Fibroblast of skin of left biceps (primary cell): ENCODE data around the gene NAV1.
"Not testable (repeated sequence)": the region's sequence is repeated elsewhere in the genome, so short reads cannot be mapped to it uniquely, and the experiment has no call there.

Source experiments
- DNase-seq, 2 experiments: peaks; one replicate each; pipeline ENCODE4 v3.0.0-alpha.2; 2013; ENCODE audit warnings: low read depth in 2 of 2

The NAV1 gene

DNA sequence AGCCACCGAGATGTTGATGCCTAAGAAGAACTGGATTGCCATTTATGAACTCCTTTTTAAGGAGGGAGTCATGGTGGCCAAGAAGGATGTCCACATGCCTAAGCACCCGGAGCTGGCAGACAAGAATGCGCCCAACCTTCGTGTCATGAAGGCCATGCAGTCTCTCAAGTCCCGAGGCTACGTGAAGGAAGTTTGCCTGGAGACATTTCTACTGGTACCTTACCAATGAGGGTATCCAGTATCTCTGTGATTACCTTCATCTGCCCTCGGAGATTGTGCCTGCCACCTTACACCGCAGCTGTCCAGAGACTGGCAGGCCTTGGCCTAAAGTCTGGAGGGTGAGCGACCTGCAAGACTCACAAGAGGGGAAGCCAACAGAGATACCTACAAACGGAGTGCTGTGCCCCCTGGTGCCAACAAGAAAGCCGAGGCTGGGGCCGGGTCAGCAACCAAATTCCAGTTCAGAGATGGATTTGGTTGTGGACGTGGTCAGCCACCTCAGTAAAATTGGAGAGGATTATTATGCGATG is 18.8 kb upstream of the NAV1 start:
- DNase-seq, result not testable (repeated sequence)

DNA sequence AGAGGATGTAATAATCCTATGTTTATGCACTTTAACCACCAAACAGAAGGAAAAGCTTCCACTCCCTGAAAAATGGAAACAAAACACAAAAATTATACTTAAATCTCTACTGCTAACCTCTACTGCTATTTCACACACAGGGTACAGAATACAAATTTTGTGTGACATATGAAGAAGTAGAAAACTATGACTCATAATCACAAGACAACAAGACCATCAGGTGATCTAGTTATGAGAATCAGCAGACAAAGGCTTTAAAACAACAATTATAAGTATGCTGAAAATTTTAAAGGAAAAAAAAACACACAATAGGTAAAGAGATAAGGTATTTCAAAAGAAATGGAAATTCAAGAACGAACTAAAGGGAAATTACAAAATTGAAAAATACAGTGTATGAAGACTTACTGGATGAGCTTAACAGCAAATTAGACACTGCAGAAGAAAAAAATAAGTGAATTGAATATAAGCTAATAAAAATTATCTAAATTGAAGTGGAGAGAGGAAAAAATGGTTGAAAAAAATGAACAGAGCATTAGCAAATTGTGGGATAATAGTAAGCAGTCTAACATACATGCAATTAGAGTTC is 13.6 kb upstream of the NAV1 start:
- DNase-seq, result no peak

DNA sequence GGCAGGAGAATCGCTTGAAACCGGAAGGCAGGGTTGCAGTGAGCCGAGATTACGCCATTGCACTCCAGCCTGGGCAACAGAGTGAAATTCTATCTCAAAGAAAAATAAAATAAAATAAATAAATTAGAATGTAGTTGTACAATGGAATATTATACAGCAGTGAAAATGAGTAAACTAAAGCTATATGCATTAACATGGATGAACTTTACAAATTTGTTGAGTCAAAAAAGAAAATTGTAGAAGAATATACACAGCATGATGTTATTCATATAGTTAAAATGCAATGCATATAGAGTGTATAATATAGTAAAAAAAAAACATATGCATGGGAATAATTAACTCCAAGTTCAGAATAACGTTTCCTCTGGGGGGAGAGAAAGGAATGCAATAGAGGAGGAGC is 11.0 kb upstream of the NAV1 start:
- no peak for DNase-seq

DNA sequence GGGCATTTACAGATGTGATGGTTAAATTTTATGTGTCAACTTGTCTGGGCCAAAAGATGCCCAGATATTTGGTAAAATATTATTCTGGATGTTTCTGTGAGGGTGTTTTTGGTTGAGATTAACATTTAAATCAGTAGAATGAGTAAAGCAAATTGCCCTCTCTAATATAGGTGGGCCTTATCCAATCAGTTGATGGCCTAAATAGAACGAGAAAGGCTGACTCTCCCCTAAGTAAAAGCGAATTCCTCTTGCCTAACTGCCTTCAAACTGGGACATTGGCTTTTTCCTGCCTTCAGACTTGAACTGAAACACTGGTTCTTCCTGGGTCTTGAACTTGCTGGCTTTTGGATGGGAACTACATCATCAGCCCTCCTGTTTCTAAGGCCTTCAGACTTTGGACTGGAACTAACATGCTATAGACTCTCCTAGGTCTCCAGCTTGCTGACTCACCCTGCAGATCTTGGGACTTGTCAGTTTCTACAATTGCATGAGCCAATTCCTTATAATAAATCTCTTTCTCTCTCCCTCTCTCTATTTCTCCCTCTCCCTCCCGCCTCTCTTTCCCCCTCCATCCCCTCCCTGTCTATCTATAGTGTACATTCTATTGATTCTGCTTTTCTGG is 10.2 kb upstream of the NAV1 start:
- DNase-seq, result no peak

DNA sequence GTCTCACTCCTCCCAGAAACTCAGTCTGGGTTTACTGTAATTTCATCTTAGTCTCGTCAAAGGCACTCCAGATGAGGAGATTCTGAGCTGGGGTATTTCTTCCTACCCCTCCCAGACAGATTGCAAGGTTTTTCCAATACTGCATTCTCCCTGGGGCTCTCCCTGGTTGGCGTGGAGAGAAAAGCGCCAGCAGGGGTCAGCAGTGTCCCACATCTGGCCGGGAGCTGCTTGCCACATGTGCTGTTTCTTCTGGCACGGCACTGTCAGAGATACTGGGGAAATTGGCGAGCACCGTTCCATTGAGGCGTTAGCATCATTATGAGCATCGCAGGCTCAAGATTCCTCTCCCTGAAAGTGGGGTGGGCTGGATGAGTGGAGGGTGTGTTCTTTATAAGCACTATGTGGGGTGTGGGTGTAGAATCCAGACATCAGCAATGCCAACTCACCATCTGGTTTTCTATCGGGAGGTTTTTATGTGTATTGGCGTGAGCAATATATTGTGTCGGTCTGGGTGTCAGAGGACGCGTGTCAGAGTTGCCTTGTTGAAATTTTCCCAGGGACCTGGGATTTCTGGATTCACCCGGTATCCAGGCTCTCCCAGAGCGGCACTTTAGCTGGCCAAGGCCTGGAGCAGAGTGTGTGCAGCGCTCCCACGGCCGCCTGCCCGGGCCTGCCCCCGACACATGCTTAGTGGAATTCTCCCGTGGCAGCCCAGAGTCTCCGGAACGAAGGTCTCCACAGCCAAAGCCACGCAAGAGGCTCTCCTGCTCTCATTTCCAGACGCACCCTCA is 8.0 kb upstream of the NAV1 start:
- peak; percentile 78 to 82 for DNase-seq

DNA sequence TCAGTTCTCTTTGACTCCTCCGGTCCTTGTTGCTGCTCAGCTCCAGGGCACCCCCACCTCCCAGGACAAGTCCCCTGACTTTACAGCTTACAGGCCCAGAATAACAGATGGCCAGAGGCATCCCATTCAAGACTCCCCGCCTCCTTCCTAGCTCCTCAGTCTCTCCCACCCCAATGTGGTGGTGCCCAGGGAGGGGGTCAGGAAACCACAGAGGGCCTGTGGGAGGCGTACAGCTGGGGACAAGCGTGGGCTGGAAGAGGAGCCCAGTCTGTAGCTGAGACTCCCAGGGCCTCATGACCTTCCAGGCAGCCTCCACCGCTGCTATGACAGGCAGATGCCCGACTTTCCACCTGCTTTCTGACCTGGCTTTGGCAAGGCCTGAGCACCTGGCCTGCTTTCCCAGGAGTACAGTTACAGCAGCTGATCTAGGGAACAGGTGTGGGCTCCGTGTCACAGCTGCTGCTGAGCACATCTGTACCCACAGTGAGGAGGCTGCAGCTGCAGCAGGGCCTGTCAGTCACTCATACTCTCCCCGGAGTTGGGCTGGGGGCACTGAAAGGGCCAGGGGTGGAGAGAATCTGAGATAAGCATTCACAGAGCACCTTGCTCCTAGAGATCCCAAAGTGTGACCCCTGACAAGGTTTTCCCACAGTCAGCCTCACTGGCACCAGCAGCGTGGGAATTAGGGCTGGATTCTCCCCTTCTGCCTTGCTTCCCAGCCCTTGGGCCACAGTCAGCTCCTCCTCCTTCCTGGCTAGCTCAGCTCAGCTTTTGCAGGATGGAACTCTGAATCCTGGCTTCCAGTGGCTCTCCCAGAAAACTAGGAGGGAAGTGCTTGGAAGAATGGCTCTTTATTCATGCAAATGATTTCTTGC is 7.1 kb upstream of the NAV1 start:
- DNase-seq, result no peak

DNA sequence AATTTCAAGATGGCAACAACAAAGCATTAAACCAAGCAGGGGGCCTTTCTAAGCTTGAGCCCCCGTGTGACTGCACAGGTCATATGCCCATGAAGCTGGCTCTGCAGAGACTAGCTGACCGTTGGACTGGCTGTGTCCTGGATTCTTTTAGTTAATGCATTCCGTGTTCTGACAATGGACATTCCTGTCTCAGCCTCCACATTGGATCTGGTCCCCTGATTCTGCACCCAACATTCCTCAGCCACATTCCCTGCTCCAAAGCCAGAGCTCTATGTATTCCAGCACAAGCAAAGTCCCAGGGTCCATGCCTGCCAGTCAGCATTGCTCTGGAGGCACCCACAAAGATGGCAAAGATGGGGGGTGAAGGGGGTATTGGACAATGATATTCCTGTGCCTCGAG is 5.1 kb upstream of the NAV1 start:
- DNase-seq, result no peak

DNA sequence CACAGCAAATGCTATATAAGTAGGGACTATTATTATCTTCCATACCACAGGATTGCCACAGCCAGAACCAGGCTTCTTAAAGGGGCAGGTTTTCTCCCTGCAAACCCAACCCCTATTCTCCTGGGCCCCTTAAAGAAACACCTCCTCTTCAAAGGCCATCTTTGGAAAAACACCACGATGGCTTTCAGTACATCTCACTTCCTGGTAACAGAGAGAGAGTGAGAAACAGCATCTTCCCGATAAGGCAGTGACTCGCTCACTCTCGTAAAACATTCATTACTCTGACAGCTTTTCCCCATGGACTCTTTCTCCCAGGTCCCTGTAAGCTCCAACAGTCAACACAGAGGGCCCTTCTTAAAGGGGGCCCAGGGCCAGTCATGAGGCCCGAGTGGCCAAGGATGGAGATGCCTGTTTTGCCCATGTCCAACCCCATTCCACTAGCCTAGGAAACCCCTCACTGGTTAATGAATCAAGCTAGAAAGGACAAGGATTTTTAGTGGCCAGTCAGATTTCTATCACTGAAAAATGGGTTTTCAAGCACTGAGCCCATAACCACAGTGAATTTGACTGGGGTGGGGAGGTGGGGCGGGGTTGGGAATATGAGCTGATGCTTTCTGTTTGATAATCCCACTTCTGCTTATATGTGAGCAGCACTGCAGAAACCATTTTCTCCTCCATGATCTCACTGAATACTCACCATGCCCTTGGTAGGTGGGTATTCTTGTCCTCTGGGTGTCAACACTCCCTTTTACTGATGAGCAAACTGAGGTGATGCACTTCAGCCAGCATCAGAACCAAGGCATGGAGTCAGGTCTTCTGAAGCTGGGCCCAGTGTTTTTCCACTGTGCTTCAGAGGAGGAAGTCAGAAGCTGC is 3.6 kb upstream of the NAV1 start:
- no peak for DNase-seq

DNA sequence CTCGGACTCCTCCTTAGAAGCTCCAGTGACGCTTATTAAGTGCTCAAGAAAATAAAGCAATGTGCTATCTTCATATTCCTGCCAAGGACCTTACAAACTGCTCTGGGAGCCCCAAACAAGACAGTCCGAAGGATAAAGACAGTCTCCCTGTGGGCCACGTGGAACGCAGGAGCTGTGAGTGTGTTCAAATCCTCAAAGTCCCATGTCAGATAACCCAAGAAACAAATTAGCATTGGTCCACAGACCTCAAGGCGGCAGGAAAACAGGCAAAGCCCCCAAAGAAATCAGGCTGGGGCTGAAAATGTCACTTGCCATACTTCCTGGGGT is 3.0 kb upstream of the NAV1 start:
- no peak for DNase-seq

DNA sequence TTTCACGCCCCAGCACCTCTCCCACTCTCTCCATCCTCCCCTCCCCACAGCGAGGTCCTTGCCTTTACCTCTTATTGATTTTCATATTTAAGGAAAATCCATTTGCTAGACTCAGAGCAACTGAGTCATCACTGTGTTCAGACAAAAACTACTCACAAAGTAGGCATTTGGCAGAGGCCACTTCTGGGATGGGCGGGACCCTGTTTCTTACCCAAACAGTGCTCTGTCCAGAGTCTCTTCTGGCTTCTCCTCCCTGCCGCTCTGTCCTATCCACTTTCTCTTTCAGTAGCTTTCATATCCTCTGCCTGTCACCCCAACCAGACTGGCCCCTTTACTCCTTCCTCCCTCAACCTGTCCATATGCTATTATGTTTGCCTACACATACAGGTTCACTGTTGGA is 2.4 kb upstream of the NAV1 start:
- no peak for DNase-seq

DNA sequence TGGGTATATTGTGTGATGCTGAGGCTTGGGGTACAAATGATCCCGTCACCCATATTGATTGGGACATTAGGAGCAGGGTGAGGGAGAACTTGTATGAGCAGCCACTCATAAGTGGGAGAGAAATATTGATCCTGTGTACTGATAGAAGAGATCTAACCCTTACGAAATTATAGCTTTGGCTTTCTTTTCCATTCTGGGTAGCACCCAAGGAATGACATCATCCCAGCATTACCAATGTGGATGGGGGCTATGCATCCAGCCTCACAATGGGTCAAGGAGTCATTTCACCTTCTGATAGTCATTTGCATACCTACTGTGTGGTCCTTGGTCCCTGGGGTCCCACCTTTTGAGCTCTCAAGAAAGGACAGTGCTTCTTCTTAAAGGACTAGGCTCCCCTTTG is 1.9 kb upstream of the NAV1 start:
- no peak for DNase-seq

DNA sequence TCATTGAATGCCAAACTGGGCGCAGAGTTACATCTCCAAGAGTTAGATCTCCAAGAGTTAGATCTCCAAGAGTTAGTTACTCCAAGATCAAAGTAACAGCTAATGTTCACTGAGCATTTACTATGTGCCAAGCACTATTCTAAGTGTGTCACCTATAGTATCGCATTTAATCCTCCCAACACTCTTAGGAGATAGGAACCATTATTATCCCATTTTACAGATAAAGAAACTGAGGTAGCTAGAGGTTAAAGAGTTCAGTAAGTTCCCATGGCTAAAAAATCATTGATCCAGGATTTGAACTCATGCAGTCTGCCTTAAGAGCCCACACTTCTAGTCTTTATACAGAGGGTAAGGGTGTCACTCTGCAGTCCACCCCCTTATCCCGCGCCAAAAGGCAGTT is 1.5 kb upstream of the NAV1 start:
- no peak for DNase-seq

DNA sequence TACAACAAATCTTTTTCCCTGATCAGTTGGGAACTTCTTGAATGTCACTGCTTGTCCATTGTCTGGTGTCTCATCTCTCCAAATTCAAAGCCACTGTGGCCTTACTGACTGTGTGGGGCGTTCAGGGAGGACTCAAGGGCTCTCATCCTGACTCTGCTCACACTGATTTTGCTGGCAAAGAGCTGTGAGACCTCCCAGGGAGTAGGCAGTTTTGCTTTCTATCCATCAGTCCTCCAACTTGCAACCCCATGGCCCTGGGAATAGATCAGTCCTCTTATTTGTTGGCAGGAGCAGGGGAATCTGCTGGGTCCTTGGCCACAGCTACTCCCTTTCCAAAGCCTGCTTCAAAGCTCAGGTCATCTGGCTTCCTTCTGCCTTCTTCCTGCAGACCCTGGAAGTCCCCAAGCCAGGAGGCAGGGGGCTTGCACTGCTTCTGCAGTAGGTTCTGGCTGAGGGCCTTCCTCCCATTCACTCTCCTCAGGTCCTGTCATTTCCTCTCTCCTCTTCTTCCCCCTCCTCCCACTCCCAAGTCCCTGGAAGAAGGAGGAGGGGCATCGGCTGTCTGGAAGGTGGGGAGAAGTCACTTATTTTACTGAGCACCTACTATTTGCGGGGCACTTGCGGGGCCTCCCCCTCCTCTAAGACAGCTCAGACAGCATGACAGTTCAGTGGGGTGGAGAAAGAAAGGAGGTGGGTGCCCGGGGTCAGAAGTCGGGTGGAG is 876 bp upstream of the NAV1 start:
- no peak for DNase-seq

DNA sequence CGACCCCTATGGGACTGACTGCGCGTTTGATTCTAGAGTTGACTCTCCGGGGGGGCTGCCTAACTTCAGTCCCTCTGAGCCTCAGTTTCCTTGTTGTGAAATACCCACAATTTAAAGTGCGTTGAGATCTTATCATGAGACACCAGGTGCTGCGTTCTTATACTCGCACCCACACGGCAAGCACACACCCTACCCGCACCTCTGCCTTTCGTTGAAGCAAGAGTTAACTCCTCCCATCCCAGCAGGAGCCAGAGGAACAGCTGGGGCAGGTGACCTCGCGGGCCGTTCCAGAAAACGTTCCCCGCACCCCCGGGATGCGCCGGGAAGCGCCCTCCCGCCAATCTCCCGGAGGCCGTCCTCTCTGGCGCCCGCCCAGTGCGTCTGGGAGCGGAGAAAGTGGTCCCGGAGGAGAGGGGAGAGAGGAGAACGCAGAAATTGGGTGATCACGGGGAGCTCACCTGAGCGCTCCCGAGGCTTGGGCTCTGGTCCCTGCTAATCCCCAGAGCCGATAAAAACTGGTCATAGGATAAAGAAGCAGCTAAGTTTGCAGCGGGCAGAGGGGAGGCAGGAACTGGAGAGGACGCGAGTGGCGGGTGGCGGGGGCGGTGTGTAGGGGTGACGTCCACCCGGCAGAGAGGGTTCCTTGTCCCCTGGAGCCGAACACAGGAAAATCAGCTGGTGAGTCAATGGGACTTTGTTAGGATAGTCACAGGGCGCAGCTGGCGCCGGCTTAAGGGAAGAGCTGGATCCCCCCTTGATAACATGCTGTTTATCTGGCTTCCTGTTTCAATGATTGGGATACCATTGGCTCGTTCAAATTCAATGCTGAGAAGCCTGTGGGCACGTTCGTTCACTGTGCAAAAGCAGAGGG is 869 bp downstream of the NAV1 start:
- no peak for DNase-seq

DNA sequence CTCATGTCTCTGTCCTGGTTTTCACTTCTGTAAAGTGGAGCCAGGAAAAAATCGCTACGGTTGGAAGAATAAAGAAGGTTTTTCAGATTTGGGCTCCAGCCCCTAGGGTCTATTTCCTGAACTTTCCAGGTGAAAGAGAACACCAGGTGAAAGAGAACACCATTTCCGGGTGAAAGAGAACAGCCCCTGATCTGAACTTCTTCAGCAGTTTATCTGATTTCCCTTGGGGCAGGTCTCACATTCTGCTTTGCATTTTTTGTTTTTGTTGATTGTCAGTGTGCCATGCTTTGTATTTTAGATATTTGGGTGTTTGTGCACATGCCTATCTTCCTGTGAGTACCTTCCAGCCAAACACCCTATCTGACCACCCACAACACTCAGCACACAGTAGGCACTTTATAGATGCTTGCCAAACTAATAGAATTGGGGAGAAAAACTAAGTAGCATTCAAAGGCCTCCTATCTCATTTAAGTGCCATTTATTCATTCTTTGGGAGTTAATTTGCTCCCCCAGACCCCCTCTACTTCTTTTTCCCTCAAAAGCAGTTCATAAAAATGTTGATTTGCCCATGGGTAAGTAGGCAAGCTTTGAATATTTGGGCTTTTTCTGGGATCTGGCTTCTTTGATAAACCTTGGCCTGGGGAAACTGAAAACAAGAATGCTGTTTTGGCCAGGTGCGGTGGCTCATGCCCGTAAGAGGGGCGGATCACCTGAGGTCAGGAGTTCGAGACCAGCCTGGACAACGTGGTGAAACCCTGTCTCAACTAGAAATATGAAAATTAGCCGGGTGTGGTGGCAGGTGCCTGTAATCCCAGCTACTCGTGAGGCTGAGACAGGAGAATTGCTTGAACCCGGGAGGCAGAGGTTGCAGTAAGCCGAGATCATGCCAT is 2.2 kb downstream of the NAV1 start:
- no peak for DNase-seq

DNA sequence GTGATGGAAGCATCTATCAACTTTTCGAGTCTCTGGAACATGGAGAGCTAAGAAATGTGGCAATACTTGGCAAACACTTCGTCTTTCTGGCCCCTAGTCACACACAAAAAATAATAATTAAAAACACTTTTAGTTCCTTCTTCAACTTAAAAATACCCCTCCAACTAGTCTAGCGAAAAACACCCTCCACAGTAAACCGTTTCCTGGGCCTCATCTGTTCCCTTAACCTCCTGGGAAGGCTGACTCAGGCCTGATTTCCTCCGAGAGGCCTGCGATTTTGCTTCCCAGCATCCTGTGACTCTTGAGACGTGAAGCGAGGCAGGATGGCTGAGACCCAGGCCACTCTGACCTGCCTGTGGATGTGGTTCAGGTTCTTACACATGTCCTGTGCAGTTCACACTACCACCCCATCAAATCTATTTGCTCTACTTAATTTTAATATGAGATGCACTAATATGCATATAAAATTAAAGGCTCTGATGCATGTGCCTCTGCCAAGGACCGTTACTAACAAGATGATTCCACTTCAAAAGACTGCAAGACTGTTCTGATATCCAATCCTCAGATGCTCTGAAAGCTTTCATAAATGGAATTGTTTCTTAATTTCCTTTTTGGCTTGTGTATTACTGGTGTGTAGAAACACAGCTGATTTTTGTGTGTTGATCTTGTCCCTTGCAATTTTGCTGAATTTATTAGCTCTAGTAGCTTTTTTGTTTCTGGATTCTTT is 3.5 kb downstream of the NAV1 start:
- peak in 1 of 2 experiments; percentile 57 for DNase-seq

DNA sequence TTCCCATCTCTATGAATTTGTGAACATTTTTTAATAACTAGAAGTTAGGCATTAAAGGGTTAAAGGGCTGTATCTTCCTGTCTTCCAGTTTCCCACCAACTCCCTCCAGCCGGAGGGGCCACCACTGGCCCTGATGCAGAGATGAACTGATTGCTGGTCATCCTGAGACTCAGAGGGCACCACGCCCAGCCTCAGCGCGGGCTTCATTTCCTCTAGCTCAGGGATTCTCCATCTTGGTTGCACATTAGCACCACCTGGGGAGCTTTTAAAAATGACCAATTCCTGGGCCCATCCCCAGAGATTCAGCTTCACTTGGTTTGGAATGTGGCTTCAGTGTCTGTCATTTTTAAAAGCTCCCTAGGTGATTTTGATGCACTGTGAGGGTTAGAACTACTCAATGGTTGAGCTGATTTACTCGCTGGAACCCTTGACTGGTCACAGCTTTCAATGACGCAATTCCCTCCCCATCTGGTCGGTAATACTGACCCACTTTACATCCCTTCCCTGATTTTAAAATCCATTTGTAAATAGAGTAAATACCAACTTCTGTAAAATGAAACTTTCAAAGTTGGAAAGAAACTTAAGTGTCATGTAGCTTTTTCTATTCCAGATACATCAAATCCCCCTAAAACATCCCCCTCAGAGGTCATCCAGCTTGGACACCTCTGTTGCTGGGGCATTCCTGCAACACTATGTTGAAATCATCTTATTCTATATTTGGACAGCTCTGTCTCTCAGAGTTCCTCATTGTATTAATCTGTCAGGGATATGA is 5.1 kb downstream of the NAV1 start:
- no peak for DNase-seq
